GM21786 (cell line): Measurements from ENCODE around the gene EVI2B.
"Not testable (repeated sequence)": the region's sequence is repeated elsewhere in the genome, so short reads cannot be mapped to it uniquely, and the experiment has no call there.

Experiments
- ATAC-seq: cut with Tn5 transposase; IDR thresholded peaks from one replicate; pipeline ENCODE4 v1.9.1; 2021; ENCODE audit not compliant: unreplicated experiment

EVI2B gene

DNA sequence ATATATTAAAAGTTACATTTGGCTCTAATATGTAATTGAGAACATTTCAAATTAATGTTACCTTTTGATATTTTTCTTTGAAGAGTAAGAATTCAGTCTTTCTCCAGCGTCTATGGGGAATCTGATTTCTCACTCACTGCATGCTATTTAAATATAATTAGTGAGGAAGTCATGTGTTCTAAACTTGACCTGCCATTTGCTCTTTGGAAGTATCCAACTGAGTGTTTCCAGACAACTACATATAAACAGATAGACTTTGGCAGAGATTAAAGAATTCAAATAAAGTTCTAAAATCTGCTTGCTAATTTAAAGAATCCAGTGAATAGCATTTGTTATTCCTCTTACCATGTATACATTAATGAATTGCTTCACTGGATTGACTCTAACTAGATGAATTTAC, 40.3 kb downstream of the EVI2B start:
- ATAC-seq, result no peak

- ATAC-seq, result no peak
These were observed 41.1 kb downstream of the EVI2B start for GRCh38 chr17:31272803-31273202.

GRCh38 chr17:31272236-31272635, 41.6 kb downstream of the EVI2B start:
- no peak for ATAC-seq

- no peak for ATAC-seq
These were observed 44.3 kb downstream of the EVI2B start for GRCh38 chr17:31269578-31269983.

DNA sequence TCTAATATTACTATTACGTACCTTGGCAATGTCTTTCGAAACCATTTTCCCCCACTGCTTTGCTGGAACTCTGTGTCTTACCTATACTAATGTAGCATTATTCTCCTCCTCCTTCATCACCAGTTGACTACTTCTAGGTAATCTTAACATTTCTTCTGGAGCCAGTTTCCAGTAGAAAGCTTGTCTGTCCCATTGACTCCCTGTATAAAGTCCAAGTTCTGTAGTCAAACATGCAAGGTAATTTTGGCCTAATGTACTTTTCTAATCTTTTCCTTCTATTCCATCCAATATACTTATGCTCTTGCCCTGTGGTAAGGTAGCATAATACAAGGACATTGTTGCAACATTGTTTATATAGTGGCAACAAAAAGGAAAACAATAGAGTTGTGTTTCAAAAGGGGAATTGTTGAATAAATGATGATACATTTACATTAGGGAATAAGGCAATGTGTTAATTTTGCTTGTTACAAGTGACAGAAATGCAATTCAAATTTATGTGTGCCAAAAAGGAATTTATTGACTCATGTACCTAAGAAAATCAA, 44.7 kb downstream of the EVI2B start:
- no peak for ATAC-seq

- ATAC-seq, result no peak
These were observed 47.8 kb downstream of the EVI2B start for GRCh38 chr17:31266042-31266441.

DNA sequence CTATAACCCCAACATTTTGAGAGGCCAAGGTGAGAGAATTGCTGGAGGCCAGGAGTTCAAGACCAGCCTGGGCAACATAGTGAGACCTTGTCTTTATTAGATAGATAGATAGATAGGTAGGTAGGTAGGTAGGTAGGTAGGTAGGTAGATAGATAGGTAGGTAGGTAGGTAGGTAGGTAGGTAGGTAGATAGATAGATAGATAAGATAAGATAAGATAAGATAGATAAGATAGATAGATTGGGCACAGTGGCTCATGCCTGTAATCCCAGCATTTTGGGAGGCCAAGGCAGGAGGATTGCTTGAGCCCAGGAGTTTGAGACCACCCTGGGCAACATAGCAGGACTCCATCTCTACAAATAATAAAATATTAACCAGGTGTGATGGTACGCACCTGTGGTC, 50.9 kb downstream of the EVI2B start:
- ATAC-seq, result not testable (repeated sequence)

- no peak for ATAC-seq
These were observed 52.3 kb downstream of the EVI2B start for GRCh38 chr17:31261601-31262000.

GRCh38 chr17:31260151-31260550, 53.7 kb downstream of the EVI2B start:
- no peak for ATAC-seq

- ATAC-seq, result no peak
These were observed 56.9 kb downstream of the EVI2B start for GRCh38 chr17:31256936-31257335.

DNA sequence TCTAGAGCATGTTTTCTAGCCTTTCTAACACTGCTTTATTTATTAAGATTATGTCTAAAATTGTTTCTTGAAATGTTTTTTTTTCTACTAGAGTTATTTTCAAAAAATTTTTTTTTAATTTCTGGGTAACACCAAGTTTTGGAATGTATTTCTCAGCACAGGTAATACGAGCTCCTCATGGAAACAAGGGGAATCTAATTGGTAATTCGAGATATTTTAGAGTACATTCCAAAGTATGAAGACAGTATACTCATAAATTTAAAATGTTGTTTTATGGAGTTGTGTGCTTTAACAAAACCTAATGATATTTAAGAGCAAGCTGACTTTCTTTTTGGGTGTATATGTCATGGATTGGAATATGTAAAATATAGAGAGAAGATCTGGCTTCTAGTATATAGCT, 59.2 kb downstream of the EVI2B start:
- ATAC-seq, result no peak
